ENCODE results near the gene CACNA1H.

DNA sequence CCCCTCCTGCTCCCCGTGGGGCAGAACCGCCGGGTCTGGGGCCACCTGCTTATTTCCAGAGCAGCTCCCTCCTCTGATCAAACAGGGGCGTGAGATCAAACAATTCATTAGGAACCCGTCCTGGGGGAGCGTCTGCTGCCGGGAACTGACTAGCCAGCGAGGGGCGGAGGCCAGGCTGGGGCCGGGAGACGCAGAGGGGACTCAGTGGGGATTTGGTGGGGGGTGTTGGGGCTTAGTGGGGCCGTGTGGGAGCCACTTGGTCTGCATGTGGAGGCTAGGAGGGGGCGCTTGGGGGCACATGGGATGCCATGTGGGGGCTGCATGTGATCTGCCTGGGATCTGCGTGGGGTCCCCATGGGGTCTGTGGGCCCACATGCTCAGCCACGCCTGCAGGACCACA is 20.5 kb upstream of the CACNA1H start:
- TF ChIP-seq, protein P1, sequence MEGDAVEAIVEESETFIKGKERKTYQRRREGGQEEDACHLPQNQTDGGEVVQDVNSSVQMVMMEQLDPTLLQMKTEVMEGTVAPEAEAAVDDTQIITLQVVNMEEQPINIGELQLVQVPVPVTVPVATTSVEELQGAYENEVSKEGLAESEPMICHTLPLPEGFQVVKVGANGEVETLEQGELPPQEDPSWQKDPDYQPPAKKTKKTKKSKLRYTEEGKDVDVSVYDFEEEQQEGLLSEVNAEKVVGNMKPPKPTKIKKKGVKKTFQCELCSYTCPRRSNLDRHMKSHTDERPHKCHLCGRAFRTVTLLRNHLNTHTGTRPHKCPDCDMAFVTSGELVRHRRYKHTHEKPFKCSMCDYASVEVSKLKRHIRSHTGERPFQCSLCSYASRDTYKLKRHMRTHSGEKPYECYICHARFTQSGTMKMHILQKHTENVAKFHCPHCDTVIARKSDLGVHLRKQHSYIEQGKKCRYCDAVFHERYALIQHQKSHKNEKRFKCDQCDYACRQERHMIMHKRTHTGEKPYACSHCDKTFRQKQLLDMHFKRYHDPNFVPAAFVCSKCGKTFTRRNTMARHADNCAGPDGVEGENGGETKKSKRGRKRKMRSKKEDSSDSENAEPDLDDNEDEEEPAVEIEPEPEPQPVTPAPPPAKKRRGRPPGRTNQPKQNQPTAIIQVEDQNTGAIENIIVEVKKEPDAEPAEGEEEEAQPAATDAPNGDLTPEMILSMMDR (IDR thresholded peaks at IDR 0.05; ENCODE audit: low read depth, low read length) = no peak
- TF ChIP-seq EZH2phosphoT487 (IDR thresholded peaks at IDR 0.05; ENCODE audit: low read depth) = no peak

Data from OCI-LY3 (cell line).